ENCODE measurements around the gene ORM1. TPM values are rescaled to one million over a fixed set of nuclear protein-coding genes. Genes with fewer than 3 reads are reported as not detected.
"Not testable (repeated sequence)": the region's sequence is repeated elsewhere in the genome, so short reads cannot be mapped to it uniquely, and the experiment has no call there.

ORM1 gene
- total RNA-seq (2021; fragmentation: NEBNext Ultra II Directional; extraction: Animal tissue kit (Norgen Biotek cat#: 25700)) (not detected in 2 replicates), polyA plus RNA-seq (2011; rRNA removed) (0.32 TPM in 1 of 2 replicates, not detected in the other), polyA minus RNA-seq (2011; rRNA and poly(A)+ RNA removed) (not detected in 2 replicates)
- not detected for polyA plus RNA-seq (2011; cell fraction: cytosol; rRNA removed)
- not detected for polyA plus RNA-seq (2011; cell fraction: nucleus; rRNA removed)
- polyA plus RNA-seq (2012, experiment 1 of 2) = not detected in 4 replicates
- polyA plus RNA-seq (2012, experiment 2 of 2) = not detected
- not detected for polyA plus RNA-seq (2013, experiment 1 of 2)
- polyA plus RNA-seq (2013, experiment 2 of 2) = not detected
- not detected for polyA minus RNA-seq (2011; cell fraction: cytosol; rRNA and poly(A)+ RNA removed)
- polyA minus RNA-seq (2011; cell fraction: nucleus; rRNA and poly(A)+ RNA removed) = not detected
- long read RNA-seq, experiment 1 = 0 reads
- long read RNA-seq, experiment 2 = 0 reads

- H3K27ac ChIP-seq (ENCODE audit: low read depth, low read length); H2BK5ac ChIP-seq (ENCODE audit: low read depth, low read length); H3K27me3 ChIP-seq (replicated peaks in 1 of 4; ENCODE audit: control insufficient read depth in 3 of 4, extremely low read depth in 1 of 4, insufficient read depth in 3 of 4, low read length in 3 of 4); H3K4me1 ChIP-seq (replicated peaks in 1 of 4; ENCODE audit: control insufficient read depth in 3 of 4, insufficient read depth in 4 of 4, low read length in 3 of 4); H3K14ac ChIP-seq (ENCODE audit: insufficient read length); H3K23me2 ChIP-seq (ENCODE audit: low read depth, low read length); H3K18ac ChIP-seq (ENCODE audit: extremely low read depth, low read length); H3K36me3 ChIP-seq (ENCODE audit: control insufficient read depth in 2 of 4, insufficient read depth in 4 of 4, low read length in 3 of 4); H3K4me2 ChIP-seq (ENCODE audit: insufficient read depth in 1 of 2, low read depth in 2 of 2, low read length in 2 of 2); DNase-seq (ENCODE audit: low read depth in 1 of 2, low spot score in 2 of 2); H3K9me3 ChIP-seq (ENCODE audit: insufficient read depth in 2 of 2, low read depth in 1 of 2, low read length in 1 of 2); H2BK120ac ChIP-seq (replicated peaks; ENCODE audit: low read depth, low read length); H4K20me1 ChIP-seq (replicated peaks in 1 of 2; ENCODE audit: control insufficient read depth in 1 of 2, insufficient read depth in 2 of 2, low read length in 2 of 2); POLR2A ChIA-PET (ENCODE audit: partially characterized antibody); H4K8ac ChIP-seq (ENCODE audit: extremely low read depth, insufficient read depth, low read length); H3K9ac ChIP-seq (replicated peaks in 1 of 4; ENCODE audit: extremely low read depth in 1 of 4, low read depth in 3 of 4, low read length in 3 of 4); H4K91ac ChIP-seq (replicated peaks; ENCODE audit: insufficient read length, low read length); H4K5ac ChIP-seq (ENCODE audit: insufficient read length, low read depth, low read length); H2BK15ac ChIP-seq (ENCODE audit: low read length); H2AK5ac ChIP-seq (ENCODE audit: low read depth, low read length); H3K79me2 ChIP-seq (ENCODE audit: control insufficient read depth in 1 of 2, insufficient read depth in 2 of 2, low read length in 2 of 2); H2AFZ ChIP-seq (ENCODE audit: low read length); H3K23ac ChIP-seq (ENCODE audit: insufficient read length); H3K4me3 ChIP-seq (ENCODE audit: extremely low read depth in 1 of 4, insufficient read depth in 2 of 4, low read depth in 3 of 4, low read length in 4 of 4); H3K56ac ChIP-seq (replicated peaks; ENCODE audit: insufficient read length, low read depth, low read length); FAIRE-seq; H3K79me1 ChIP-seq (ENCODE audit: low read depth, low read length); CTCF ChIA-PET (ENCODE audit: partially characterized antibody); H3K4ac ChIP-seq (replicated peaks; ENCODE audit: insufficient read length, low read depth, low read length); H2BK20ac ChIP-seq (ENCODE audit: low read length); H2BK12ac ChIP-seq (ENCODE audit: low read depth, low read length): not testable (repeated sequence)
- WGBS, 2 experiments (ENCODE audit: extremely low coverage in 1 of 2, insufficient coverage in 1 of 2, insufficient read length in 1 of 2, insufficient replicate concordance in 2 of 2, low coverage in 1 of 2, low lambda C conversion rate in 2 of 2, missing lambda C conversion rate in 1 of 2) = 93% methylated on average over 2 of the region's 15 CpGs; no CpG with 5 or more reads in 1 of the 2 experiments
These were observed at the start of gene ORM1 for GRCh38 chr9:114322831-114323531. TSS of gene ORM1 (plus strand) at chr9:114323098. CDS start at chr9:114323134, 36 bp downstream.

Data from H1 (cell line).